ENCODE data around the gene NTRK2.

NTRK2 gene

GRCh38 chr9:84947412-84947972, 278.0 kb downstream of the NTRK2 start:
- POLR2A ChIA-PET, result no interaction called here
- CTCF ChIA-PET, result interaction anchor here (1.1 to 1.8 kb wide), 4 partner anchors 8 to 550 kb away, joined by 3 to 5 read pairs (median 3); no protein-coding TSS in a partner anchor

GRCh38 chr9:84949258-84949657, 279.7 kb downstream of the NTRK2 start:
- POLR2A ChIA-PET, result no interaction called here
- TF ChIP-seq CTCF (IDR thresholded peaks at IDR 0.05; ENCODE audit: control extremely low read depth, extremely low read depth, low read depth, missing control alignments), result no peak
- DNase-seq (ENCODE audit: extremely low spot score), result no peak
- CTCF ChIA-PET, result interaction anchor here (0.8 to 1.8 kb wide), 3 partner anchors 9 to 193 kb away, joined by 3 to 5 read pairs (median 3); no protein-coding TSS in a partner anchor

More at GRCh38 chr9:84947412-84947972, 278.0 kb downstream of the NTRK2 start:
- TF ChIP-seq CTCF (IDR thresholded peaks at IDR 0.05; ENCODE audit: control extremely low read depth, extremely low read depth, low read depth, missing control alignments), result no peak
- no peak for DNase-seq (ENCODE audit: extremely low spot score)

- CTCF ChIA-PET, result interaction anchor here (0.8 to 1.9 kb wide), 7 partner anchors 9 to 553 kb away, joined by 3 to 4 read pairs (median 3); no protein-coding TSS in a partner anchor
- DNase-seq (ENCODE audit: extremely low spot score), result no peak
These were observed 280.4 kb downstream of the NTRK2 start for GRCh38 chr9:84949971-84950370.

GRCh38 chr9:84950879-84951811, 281.6 kb downstream of the NTRK2 start:
- ChIA-PET POLR2A (no interaction called here), CTCF (interaction anchor here (0.9 to 1.9 kb wide), 11 partner anchors 12 to 554 kb away, joined by 3 to 9 read pairs (median 4); no protein-coding TSS in a partner anchor)
- DNase-seq (ENCODE audit: extremely low spot score), result no peak
- no peak for TF ChIP-seq CTCF (IDR thresholded peaks at IDR 0.05; ENCODE audit: control extremely low read depth, extremely low read depth, low read depth, missing control alignments)

More at GRCh38 chr9:84949971-84950370, 280.4 kb downstream of the NTRK2 start:
- POLR2A ChIA-PET, result no interaction called here
- TF ChIP-seq CTCF (IDR thresholded peaks at IDR 0.05; ENCODE audit: control extremely low read depth, extremely low read depth, low read depth, missing control alignments), result no peak

- CTCF ChIA-PET, result interaction anchor here (1.4 to 1.8 kb wide), 2 partner anchors 12 to 256 kb away, joined by 4 to 9 read pairs; no protein-coding TSS in a partner anchor
These were observed 283.8 kb downstream of the NTRK2 start for GRCh38 chr9:84953252-84953773.

More at GRCh38 chr9:84953252-84953773, 283.8 kb downstream of the NTRK2 start:
- no peak for TF ChIP-seq CTCF (IDR thresholded peaks at IDR 0.05; ENCODE audit: control extremely low read depth, extremely low read depth, low read depth, missing control alignments)
- no peak for DNase-seq (ENCODE audit: extremely low spot score)
- POLR2A ChIA-PET, result no interaction called here

Data from GM10248 (cell line).